ENCODE measurements around the gene DIDO1. TPM values are rescaled to one million over a fixed set of nuclear protein-coding genes. Genes with fewer than 3 reads are reported as not detected.

Gene DIDO1
- total RNA-seq, 4 donors from 2014 or later, result 24.2 to 39.3 (median 28.7) TPM

DNA sequence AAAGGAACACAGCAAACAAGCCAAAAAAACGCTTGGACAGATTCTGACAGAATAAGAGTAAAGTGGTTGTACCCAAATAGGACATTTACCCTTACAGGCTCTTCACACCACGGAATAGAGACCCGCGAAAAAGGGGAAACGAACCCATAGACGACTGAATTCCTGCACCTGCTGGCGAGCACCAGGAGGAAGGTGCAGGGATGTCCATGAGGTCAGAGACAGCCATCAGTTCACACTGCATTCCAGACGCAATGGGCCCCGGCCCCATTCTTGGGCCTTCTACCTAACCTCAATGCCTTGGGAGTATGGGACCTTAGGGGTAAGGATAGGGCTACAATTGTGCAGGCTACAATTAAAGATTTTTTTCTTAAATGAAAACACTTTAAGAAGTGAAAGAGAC, 5.2 kb upstream of the DIDO1 start:
- no peaks in the 10 kb centered on the region for H3K27me3 ChIP-seq
- intact Hi-C loops (cut with DNase I; ENCODE audit: low total_unique reads), result no loop called here
- no peak for DNase-seq
- no peaks in the 10 kb centered on the region for H3K9me3 ChIP-seq
- TF ChIP-seq CTCF (IDR thresholded peaks at IDR 0.05 in 4 of 5, conservative IDR thresholded peaks at IDR 0.05 in 1 of 5), result no peak
- no peak for TF ChIP-seq POLR2A (IDR thresholded peaks at IDR 0.05)
- H3K4me1 ChIP-seq, result peaks cover 45 to 58% of the 10 kb centered on the region in 2 donors
- no peaks in the 10 kb centered on the region for H3K36me3 ChIP-seq
- in situ Hi-C loops (cut with MboI; ENCODE audit: low sequenced_read_pairs in 4 of 4), result no loop called here
- no peak for ATAC-seq
- H3K4me3 ChIP-seq, result no peak overlapping the region
- H3K27ac ChIP-seq, result no peak overlapping the region

GRCh38 chr20:62929051-62929538, 2.8 kb upstream of the DIDO1 start:
- Histone ChIP-seq H3K4me1 (peaks cover 42 to 46% of the 10 kb centered on the region in 2 donors), H3K4me3 (peak overlapping the region; percentile 26 to 53 (median 42)), H3K27me3 (no peaks in the 10 kb centered on the region), H3K36me3 (no peaks in the 10 kb centered on the region), H3K9me3 (no peaks in the 10 kb centered on the region), H3K27ac (peak overlapping the region; percentile 64 to 73 (median 71))
- ATAC-seq (no peak), DNase-seq (no peak)
- intact Hi-C loops (cut with DNase I; ENCODE audit: low total_unique reads) (loop anchor here (5.0 kb wide), 1 partner anchor 137 kb away; no protein-coding TSS in a partner anchor), in situ Hi-C loops (cut with MboI; ENCODE audit: low sequenced_read_pairs in 4 of 4) (no loop called here)
- TF ChIP-seq CTCF (IDR thresholded peaks at IDR 0.05 in 4 of 5, conservative IDR thresholded peaks at IDR 0.05 in 1 of 5) (no peak), POLR2A (IDR thresholded peaks at IDR 0.05) (peak in 1 of 2 donors; percentile 9)

GRCh38 chr20:62928246-62928939, 2.1 kb upstream of the DIDO1 start:
- DNase-seq, result no peak

DNA sequence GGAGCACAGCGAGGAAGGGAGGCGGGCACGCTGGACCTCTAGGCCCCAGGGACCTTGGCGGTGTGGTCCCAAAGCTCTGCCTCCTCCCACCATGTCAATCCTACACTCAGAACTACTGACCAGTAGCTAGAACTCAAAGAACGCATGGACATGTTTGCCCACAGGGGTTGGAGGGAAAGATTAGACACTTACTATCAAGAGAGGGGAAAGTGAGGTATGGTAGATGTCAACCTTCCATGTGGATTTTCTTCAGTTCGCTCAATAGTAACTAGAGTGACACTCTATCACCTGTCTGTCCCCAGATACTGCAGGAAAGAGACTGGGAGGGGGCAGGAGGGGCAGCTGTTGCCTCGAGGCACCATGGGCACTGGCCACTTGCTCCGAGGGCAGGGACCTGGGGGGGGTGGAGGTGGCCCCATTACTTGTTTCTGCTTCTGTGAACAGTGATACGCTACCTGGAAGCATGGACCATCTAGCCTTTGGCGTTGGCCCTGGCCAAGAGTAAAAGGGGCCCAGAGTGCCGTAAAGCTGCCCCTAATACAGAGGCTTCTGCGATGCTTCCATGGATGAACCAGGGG, 912 bp upstream of the DIDO1 start:
- in situ Hi-C loops (cut with MboI; ENCODE audit: low sequenced_read_pairs in 4 of 4), result no loop called here
- Histone ChIP-seq H3K36me3 (no peaks in the 10 kb centered on the region), H3K4me3 (peak overlapping the region; percentile 82 to 94 (median 86)), H3K27ac (peak overlapping the region; percentile 91 to 98 (median 94)), H3K4me1 (peaks cover 61 to 64% of the 10 kb centered on the region in 2 donors), H3K9me3 (no peaks in the 10 kb centered on the region), H3K27me3 (no peaks in the 10 kb centered on the region)
- TF ChIP-seq POLR2A (IDR thresholded peaks at IDR 0.05) (no peak), CTCF (IDR thresholded peaks at IDR 0.05 in 4 of 5, conservative IDR thresholded peaks at IDR 0.05 in 1 of 5) (no peak)
- intact Hi-C loops (cut with DNase I; ENCODE audit: low total_unique reads), result loop anchor here (5.0 kb wide), 1 partner anchor 135 kb away; no protein-coding TSS in a partner anchor
- DNase-seq (no peak), ATAC-seq (no peak)

More at GRCh38 chr20:62928246-62928939, 2.1 kb upstream of the DIDO1 start:
- in situ Hi-C loops (cut with MboI; ENCODE audit: low sequenced_read_pairs in 4 of 4) (no loop called here), intact Hi-C loops (cut with DNase I; ENCODE audit: low total_unique reads) (loop anchor here (5.0 kb wide), 1 partner anchor 136 kb away; no protein-coding TSS in a partner anchor)
- H3K9me3 ChIP-seq, result no peaks in the 10 kb centered on the region
- no peak for ATAC-seq
- H3K27me3 ChIP-seq, result no peaks in the 10 kb centered on the region
- peaks cover 49 to 52% of the 10 kb centered on the region in 2 donors for H3K4me1 ChIP-seq
- H3K4me3 ChIP-seq, result peak overlapping the region; percentile 26 to 53 (median 42)
- TF ChIP-seq POLR2A (IDR thresholded peaks at IDR 0.05) (no peak), CTCF (IDR thresholded peaks at IDR 0.05 in 4 of 5, conservative IDR thresholded peaks at IDR 0.05 in 1 of 5) (no peak)
- H3K36me3 ChIP-seq, result no peaks in the 10 kb centered on the region
- peak overlapping the region; percentile 64 to 73 (median 71) for H3K27ac ChIP-seq

Data from gastrocnemius medialis (tissue), 4 donors.